ENCODE results near the gene LIPC. TPM values are rescaled to one million over a fixed set of nuclear protein-coding genes. Genes with fewer than 3 reads are reported as not detected.

Gene LIPC
- total and polyA plus RNA-seq, 2 of the 4 experiments (the other 2 are of a cell fraction): 0.07 TPM; not detected in 1

GRCh38 chr15:58492661-58493397 is 61.0 kb downstream of the LIPC start:
- 80% methylated on average over 5 of the region's 7 CpGs; no CpG with 5 or more reads in 1 of the 2 experiments for WGBS, 2 experiments (ENCODE audit: extremely low coverage in 2 of 2, insufficient read length in 1 of 2)
- ChIA-PET POLR2A (ENCODE audit: unreplicated experiment) (interaction anchor here (0.5 kb wide), 1 partner anchor 1887 kb away, joined by 5 read pairs; no protein-coding TSS in a partner anchor), CTCF (no interaction called here)
- no peak overlapping the region for H2AK9ac ChIP-seq (replicated peaks; ENCODE audit: low read depth, low read length, poor library complexity)
- no peak overlapping the region for H3K18ac ChIP-seq (ENCODE audit: low read depth, low read length)
- no peak for ATAC-seq (ENCODE audit: low read depth)
- H3K36me3 ChIP-seq (ENCODE audit: control insufficient read depth, insufficient read depth, low read length): no peaks in the 10 kb centered on the region
- no peak overlapping the region for H3K23ac ChIP-seq (ENCODE audit: low read depth, low read length)
- H3K27me3 ChIP-seq (ENCODE audit: control insufficient read depth, insufficient read depth, low read length): no peaks in the 10 kb centered on the region
- no peaks in the 10 kb centered on the region for H3K79me1 ChIP-seq (ENCODE audit: low read depth in 1 of 2, low read length in 2 of 2)
- H3K4me1 ChIP-seq (ENCODE audit: control insufficient read depth, insufficient read depth, low read length): peaks cover 10% of the 10 kb centered on the region
- no TSS peak for BruUV-seq (replicated peaks)
- peak overlapping the region; percentile 44 for H2BK120ac ChIP-seq (ENCODE audit: low read depth, low read length)
- in situ Hi-C loops (cut with MboI; ENCODE audit: low sequenced_read_pairs) (no loop called here), intact Hi-C loops (cut with micrococcal nuclease) (no loop called here), dilution Hi-C loops (cut with HindIII; ENCODE audit: low sequenced_read_pairs, unreplicated experiment) (no loop called here)
- H4K91ac ChIP-seq (ENCODE audit: insufficient read depth, low read depth, low read length): peak overlapping the region; percentile 79
- DNase-seq: peak; percentile 21
- H3K9me3 ChIP-seq (ENCODE audit: control insufficient read depth, insufficient read depth, low read length): peaks cover 11% of the 10 kb centered on the region
- no peak overlapping the region for H3K56ac ChIP-seq (ENCODE audit: extremely low read depth, insufficient read depth, low read length)
- no peak overlapping the region for H3K9ac ChIP-seq (ENCODE audit: low read depth, low read length)
- H2AFZ ChIP-seq (replicated peaks; ENCODE audit: low read length, poor library complexity): no peak overlapping the region
- H2BK5ac ChIP-seq (ENCODE audit: low read depth, low read length, poor library complexity, severe bottlenecking): no peak overlapping the region
- peak overlapping the region; percentile 78; the same call in 1 of the 2 replicates for H2AK5ac ChIP-seq (ENCODE audit: low read depth, low read length)
- no peak overlapping the region for H3K4me3 ChIP-seq (ENCODE audit: insufficient read depth, low read depth, low read length)
- H4K20me1 ChIP-seq (ENCODE audit: insufficient read depth, low read length): no peaks in the 10 kb centered on the region
- peak overlapping the region in 1 of 2 experiments; percentile 76; a peak in 1 of 4 replicates for H4K8ac ChIP-seq (ENCODE audit: low read depth in 2 of 2, low read length in 2 of 2)
- TF ChIP-seq MAFK (IDR thresholded peaks at IDR 0.05; ENCODE audit: low read depth, low read length) (peak; percentile 99), CEBPB (IDR thresholded peaks at IDR 0.05; ENCODE audit: low read depth, low read length) (no peak), CTCF (conservative IDR thresholded peaks at IDR 0.05; ENCODE audit: low read depth, low read length) (no peak), NFE2L2 (IDR thresholded peaks at IDR 0.05; ENCODE audit: low read depth, low read length) (peak; percentile 94), SMC3 (IDR thresholded peaks at IDR 0.05; ENCODE audit: low read depth, low read length) (no peak)
- peak overlapping the region; percentile 11; the same call in 1 of the 2 replicates for H3K4ac ChIP-seq (ENCODE audit: low read depth, low read length)
- H3K4me2 ChIP-seq (ENCODE audit: low read depth, low read length): no peak overlapping the region
- H2BK20ac ChIP-seq (ENCODE audit: low read depth, low read length): peak overlapping the region; percentile 27; the same call in 1 of the 2 replicates
- no peak overlapping the region for H3K27ac ChIP-seq (ENCODE audit: insufficient read depth, low read length)
- H3K9me1 ChIP-seq (ENCODE audit: insufficient read depth, low read length): peaks cover 14% of the 10 kb centered on the region
- no peak overlapping the region for H4K5ac ChIP-seq (ENCODE audit: low read depth, low read length)
- H2BK15ac ChIP-seq (ENCODE audit: low read depth, low read length): peak overlapping the region; percentile 92; the same call in 1 of the 3 replicates
- no peak overlapping the region for H3K14ac ChIP-seq (replicated peaks; ENCODE audit: low read depth, low read length)

Data from IMR-90 (cell line).